Upper lobe of right lung (tissue), 1 donor: ENCODE data around the gene DRG1. TPM values are rescaled to one million over a fixed set of nuclear protein-coding genes. Genes with fewer than 3 reads are reported as not detected.

Source experiments
- ATAC-seq: fragments of 200-7000 bp; cut with Tn5 transposase; one replicate; pipeline ENCODE4 v1.9.1; 2020; ENCODE audit warnings: mild to moderate bottlenecking, moderate library complexity
- DNase-seq: peaks from one replicate; pipeline ENCODE4 v3.0.0-alpha.2; 2020
- H3K27ac ChIP-seq: fragments of 200-600 bp; one replicate; pipeline ENCODE4 v1.8.0; 2022
- H3K27me3 ChIP-seq: fragments of 200-600 bp; one replicate; pipeline ENCODE4 v1.8.0; 2022; ENCODE audit warnings: mild to moderate bottlenecking
- H3K36me3 ChIP-seq: fragments of 200-600 bp; one replicate; pipeline ENCODE4 v1.8.0; 2022
- H3K4me1 ChIP-seq: fragments of 200-600 bp; one replicate; pipeline ENCODE4 v1.8.0; 2022
- H3K4me3 ChIP-seq: fragments of 200-600 bp; one replicate; pipeline ENCODE4 v1.8.0; 2022; ENCODE audit warnings: mild to moderate bottlenecking
- H3K9me3 ChIP-seq: fragments of 200-600 bp; one replicate; pipeline ENCODE4 v1.8.0; 2022
- CTCF ChIP-seq: fragments of 200-600 bp; IDR thresholded peaks from one replicate; pipeline ENCODE4 v1.8.0; 2022; ENCODE audit warnings: antibody characterized with exemption
- intact Hi-C: fragments of 100-400 bp; cut with DNase I; formaldehyde crosslinking; loops from one replicate; pipeline ENCODE4 v1.11.0; 2022
- long read RNA-seq: library from polyadenylated mRNA; unstranded; transcript quantifications from one replicate; pipeline ENCODE4 v2.0.0, GENCODE V29; 2021
- total RNA-seq: library from RNA; stranded (reverse); fragmentation: NEBNext Ultra II Directional; extraction: Animal tissue kit (Norgen Biotek cat#: 25700); gene quantifications from one replicate; pipeline ENCODE4 v1.2.1, GENCODE V29; 2021
- donor health status: DM: no; HTN: yes; CAD: no; lungs with severe emphysema.

The DRG1 gene
- 35.5 TPM for total RNA-seq
- long read RNA-seq, transcript DRG1-201 (9 exons, 1,746 nt), result major isoform, 39 of 51 reads
- long read RNA-seq, partial matches to known transcripts, result 0 of 51 reads
- long read RNA-seq, other reads (novel, unspliced or antisense), result 12 of 51 reads

- intact Hi-C loops, result no loop called here
- DNase-seq (peak; percentile 99), ATAC-seq (peak; percentile 99)
- peaks cover 10% of the 10 kb centered on the region for H3K4me1 ChIP-seq
- no peaks in the 10 kb centered on the region for H3K9me3 ChIP-seq
- no peak for TF ChIP-seq CTCF
- H3K27ac ChIP-seq, result peak within 1 kb of the TSS; percentile 87
- peaks cover 31% of the 10 kb centered on the region for H3K36me3 ChIP-seq
- H3K27me3 ChIP-seq, result no peaks in the 10 kb centered on the region
- peak within 1 kb of the TSS; percentile 86 for H3K4me3 ChIP-seq
These were observed at the start of gene DRG1 for GRCh38 chr22:31399211-31400022. DRG1 (plus strand) TSS chr22:31399604; CDS start chr22:31399684, 80 bp downstream.

GRCh38 chr22:31349960-31350359 lies 49.4 kb upstream of the DRG1 start:
- Histone ChIP-seq H3K27ac (no peak overlapping the region), H3K9me3 (no peaks in the 10 kb centered on the region), H3K4me1 (peaks cover 8% of the 10 kb centered on the region), H3K36me3 (no peaks in the 10 kb centered on the region), H3K27me3 (no peaks in the 10 kb centered on the region), H3K4me3 (no peak overlapping the region)
- TF ChIP-seq CTCF, result no peak
- DNase-seq (no peak), ATAC-seq (no peak)
- intact Hi-C loops, result no loop called here

- DNase-seq (no peak), ATAC-seq (no peak)
- H3K4me3 ChIP-seq, result no peak overlapping the region
- peaks cover 3% of the 10 kb centered on the region for H3K4me1 ChIP-seq
- no peak overlapping the region for H3K27ac ChIP-seq
- H3K36me3 ChIP-seq, result no peaks in the 10 kb centered on the region
- no peak for TF ChIP-seq CTCF
- intact Hi-C loops, result no loop called here
- no peaks in the 10 kb centered on the region for H3K27me3 ChIP-seq
- no peaks in the 10 kb centered on the region for H3K9me3 ChIP-seq
These were observed 49.0 kb upstream of the DRG1 start for GRCh38 chr22:31350410-31350863.

- Histone ChIP-seq H3K4me3 (no peak overlapping the region), H3K27ac (no peak overlapping the region), H3K9me3 (no peaks in the 10 kb centered on the region), H3K27me3 (no peaks in the 10 kb centered on the region), H3K4me1 (no peaks in the 10 kb centered on the region), H3K36me3 (no peaks in the 10 kb centered on the region)
- no peak for ATAC-seq
- TF ChIP-seq CTCF, result no peak
- intact Hi-C loops, result no loop called here
- DNase-seq, result no peak
These were observed 44.9 kb upstream of the DRG1 start for GRCh38 chr22:31354515-31354914.

GRCh38 chr22:31360029-31360428 lies 39.4 kb upstream of the DRG1 start:
- no peaks in the 10 kb centered on the region for H3K27me3 ChIP-seq
- H3K9me3 ChIP-seq, result no peaks in the 10 kb centered on the region
- intact Hi-C loops, result no loop called here
- no peak for TF ChIP-seq CTCF
- no peaks in the 10 kb centered on the region for H3K36me3 ChIP-seq
- H3K4me3 ChIP-seq, result no peak overlapping the region
- no peak overlapping the region for H3K27ac ChIP-seq
- no peak for DNase-seq
- no peak for ATAC-seq
- no peaks in the 10 kb centered on the region for H3K4me1 ChIP-seq
